Smooth muscle cell (in vitro differentiated cells): ENCODE results near the gene PYGM. TPM values are rescaled to one million over a fixed set of nuclear protein-coding genes. Genes with fewer than 3 reads are reported as not detected.

Experiments
- DNase-seq: peaks from one replicate; lab custom pipeline; 2025; ENCODE audit not compliant: unreplicated experiment; lab: John Stamatoyannopoulos, UW
- H2AFZ ChIP-seq: fragments of 200-600 bp; sonication (generic); 2 replicates; pipeline ENCODE4 v1.6.0; 2016; ENCODE audit warnings: antibody characterized with exemption, low read depth, mild to moderate bottlenecking
- H3F3A ChIP-seq: fragments of 200-600 bp; sonication (generic); 2 replicates; pipeline ENCODE4 v1.6.0; 2017; ENCODE audit warnings: antibody characterized with exemption, low read depth
- H3K27ac ChIP-seq: fragments of 200-600 bp; sonication (generic); 2 replicates; pipeline ENCODE4 v1.5.1; 2016; ENCODE audit warnings: low read depth, mild to moderate bottlenecking
- H3K27me3 ChIP-seq: fragments of 200-600 bp; sonication (generic); 2 replicates; pipeline ENCODE4 v1.6.1; 2016; ENCODE audit warnings: low read depth, mild to moderate bottlenecking
- H3K36me3 ChIP-seq: fragments of 200-600 bp; sonication (generic); 2 replicates; pipeline ENCODE4 v1.5.1; 2016; ENCODE audit warnings: low read depth
- H3K4me1 ChIP-seq: fragments of 200-600 bp; sonication (generic); 2 replicates; pipeline ENCODE4 v1.5.1; 2016; ENCODE audit warnings: low read depth
- H3K4me2 ChIP-seq: fragments of 200-600 bp; sonication (generic); 2 replicates; pipeline ENCODE4 v1.6.0; 2016; ENCODE audit warnings: mild to moderate bottlenecking
- H3K4me3 ChIP-seq: fragments of 200-600 bp; sonication (generic); 2 replicates; pipeline ENCODE4 v1.5.1; 2016; ENCODE audit warnings: mild to moderate bottlenecking
- H3K79me2 ChIP-seq: fragments of 200-600 bp; sonication (generic); 2 replicates; pipeline ENCODE4 v1.6.0; 2016; ENCODE audit warnings: low read depth, mild to moderate bottlenecking
- H3K9ac ChIP-seq: fragments of 200-600 bp; sonication (generic); 2 replicates; pipeline ENCODE4 v1.6.0; 2016; ENCODE audit warnings: low read depth
- H3K9me3 ChIP-seq: fragments of 200-600 bp; sonication (generic); replicated peaks from 2 replicates; pipeline ENCODE4 v1.5.1; 2016; ENCODE audit warnings: low read depth
- H4K20me1 ChIP-seq: fragments of 200-600 bp; sonication (generic); 2 replicates; pipeline ENCODE4 v1.6.0; 2016; ENCODE audit warnings: low read depth
- WGBS: methylation state at CpG from one replicate; pipeline ENCODE4 v1.1.7; 2016; ENCODE audit warnings: low lambda C conversion rate; 5-methylcytosine and 5-hydroxymethylcytosine counted together
- polyA plus RNA-seq: library from polyadenylated mRNA; unstranded; fragments of >200 nt; fragmentation: Nextera tagmentation; extraction: Ambion mirVana; gene quantifications from 2 replicates; pipeline ENCODE4 v1.2.1, GENCODE V29; 2016
- total RNA-seq: library from RNA; depleted of rRNA; stranded (reverse); fragments of >200 nt; gene quantifications from 2 replicates; pipeline ENCODE4 v1.2.3, GENCODE V29; 2014
- TF ChIP-seq, protein P1 (sequence below): fragments of 200-600 bp; sonication (generic); IDR thresholded peaks from 2 replicates; pipeline ENCODE4 v1.5.1; 2017; ENCODE audit warnings: borderline replicate concordance, mild to moderate bottlenecking, antibody characterized with exemption; ENCODE audit not compliant: insufficient read depth, poor library complexity, severe bottlenecking

Gene PYGM
- total and polyA plus RNA-seq, 2 experiments from 2014 or later = 1.1 to 2.2 TPM

DNA sequence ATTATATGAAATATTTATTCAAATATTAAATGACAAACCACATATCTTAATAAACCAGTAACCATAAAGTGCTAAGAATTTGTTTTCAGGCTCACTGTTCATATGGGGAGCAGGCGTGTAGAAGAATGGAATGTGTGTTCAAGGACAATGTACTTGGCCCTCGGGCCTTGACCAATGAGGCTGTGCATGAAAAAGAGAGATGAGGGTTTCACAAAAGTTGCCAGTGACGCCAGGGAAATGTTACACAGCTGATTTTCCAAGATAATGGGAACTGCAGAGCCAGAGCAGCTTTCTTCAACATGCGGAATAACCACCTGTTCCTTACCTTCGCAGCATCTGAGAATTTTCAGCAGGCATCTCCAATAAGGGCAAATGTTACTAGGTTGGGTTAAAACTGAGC lies 14.4 kb upstream of the PYGM start:
- no peak overlapping the region for H3K27ac ChIP-seq
- H3K4me3 ChIP-seq = no peak overlapping the region
- WGBS = 97% methylated on average over 5 of the region's 5 CpGs
- H3K27me3 ChIP-seq = no peaks in the 10 kb centered on the region
- peaks cover 71% of the 10 kb centered on the region for H3K79me2 ChIP-seq
- peaks cover 84% of the 10 kb centered on the region for H4K20me1 ChIP-seq
- peaks cover 34% of the 10 kb centered on the region for H3K36me3 ChIP-seq
- peaks cover 16% of the 10 kb centered on the region for H3K4me1 ChIP-seq
- no peak overlapping the region for H2AFZ ChIP-seq
- H3K9ac ChIP-seq = no peak overlapping the region
- no peak overlapping the region for H3K4me2 ChIP-seq
- no peak for DNase-seq
- TF ChIP-seq, protein P1, sequence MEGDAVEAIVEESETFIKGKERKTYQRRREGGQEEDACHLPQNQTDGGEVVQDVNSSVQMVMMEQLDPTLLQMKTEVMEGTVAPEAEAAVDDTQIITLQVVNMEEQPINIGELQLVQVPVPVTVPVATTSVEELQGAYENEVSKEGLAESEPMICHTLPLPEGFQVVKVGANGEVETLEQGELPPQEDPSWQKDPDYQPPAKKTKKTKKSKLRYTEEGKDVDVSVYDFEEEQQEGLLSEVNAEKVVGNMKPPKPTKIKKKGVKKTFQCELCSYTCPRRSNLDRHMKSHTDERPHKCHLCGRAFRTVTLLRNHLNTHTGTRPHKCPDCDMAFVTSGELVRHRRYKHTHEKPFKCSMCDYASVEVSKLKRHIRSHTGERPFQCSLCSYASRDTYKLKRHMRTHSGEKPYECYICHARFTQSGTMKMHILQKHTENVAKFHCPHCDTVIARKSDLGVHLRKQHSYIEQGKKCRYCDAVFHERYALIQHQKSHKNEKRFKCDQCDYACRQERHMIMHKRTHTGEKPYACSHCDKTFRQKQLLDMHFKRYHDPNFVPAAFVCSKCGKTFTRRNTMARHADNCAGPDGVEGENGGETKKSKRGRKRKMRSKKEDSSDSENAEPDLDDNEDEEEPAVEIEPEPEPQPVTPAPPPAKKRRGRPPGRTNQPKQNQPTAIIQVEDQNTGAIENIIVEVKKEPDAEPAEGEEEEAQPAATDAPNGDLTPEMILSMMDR = no peak
- H3K9me3 ChIP-seq = no peaks in the 10 kb centered on the region
- H3F3A ChIP-seq = peaks cover 57% of the 10 kb centered on the region

DNA sequence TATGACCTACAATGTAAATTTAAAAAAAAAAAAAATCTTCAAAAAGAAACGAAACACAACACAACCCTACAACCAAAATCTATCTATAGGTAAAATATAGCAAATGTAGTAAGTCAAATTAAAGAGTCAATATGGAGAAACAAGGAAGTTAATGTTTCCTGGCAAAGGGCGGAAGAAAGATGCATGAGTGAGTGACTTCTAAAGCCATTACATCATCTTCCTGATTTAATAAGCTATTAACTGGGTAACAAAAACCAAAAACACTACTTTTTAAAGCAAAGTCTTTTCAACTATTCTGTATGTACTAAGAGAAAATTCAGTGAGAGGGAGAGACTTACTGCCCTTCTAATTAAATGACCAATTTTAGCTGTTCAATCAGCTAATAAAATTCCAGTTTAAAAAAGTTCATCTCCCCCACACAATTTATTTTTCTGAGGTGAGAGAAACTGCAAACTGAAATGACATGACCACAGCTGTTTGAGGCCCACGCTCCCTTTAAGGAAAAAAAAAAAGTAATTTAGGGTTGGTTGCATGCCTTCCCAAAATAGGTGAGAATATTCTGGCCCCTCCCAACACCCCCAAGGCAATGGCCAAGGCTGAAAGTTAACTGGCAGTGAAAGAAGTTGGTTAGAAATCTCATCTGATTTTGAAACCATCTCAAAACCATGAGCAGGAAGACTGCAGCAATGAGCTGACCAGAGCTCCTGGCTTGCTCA lies 12.7 kb upstream of the PYGM start:
- peaks cover 68% of the 10 kb centered on the region for H3F3A ChIP-seq
- peaks cover 43% of the 10 kb centered on the region for H3K36me3 ChIP-seq
- TF ChIP-seq, protein P1 = no peak
- DNase-seq = no peak
- H3K4me3 ChIP-seq = no peak overlapping the region
- H4K20me1 ChIP-seq = peaks cover 100% of the 10 kb centered on the region
- WGBS = 87% methylated on average over 3 of the region's 3 CpGs
- H3K27me3 ChIP-seq = no peaks in the 10 kb centered on the region
- H3K79me2 ChIP-seq = peaks cover 71% of the 10 kb centered on the region
- H3K27ac ChIP-seq = no peak overlapping the region
- H3K9me3 ChIP-seq = no peaks in the 10 kb centered on the region
- no peak overlapping the region for H3K4me2 ChIP-seq
- H2AFZ ChIP-seq = no peak overlapping the region
- no peak overlapping the region for H3K9ac ChIP-seq
- H3K4me1 ChIP-seq = peaks cover 16% of the 10 kb centered on the region

DNA sequence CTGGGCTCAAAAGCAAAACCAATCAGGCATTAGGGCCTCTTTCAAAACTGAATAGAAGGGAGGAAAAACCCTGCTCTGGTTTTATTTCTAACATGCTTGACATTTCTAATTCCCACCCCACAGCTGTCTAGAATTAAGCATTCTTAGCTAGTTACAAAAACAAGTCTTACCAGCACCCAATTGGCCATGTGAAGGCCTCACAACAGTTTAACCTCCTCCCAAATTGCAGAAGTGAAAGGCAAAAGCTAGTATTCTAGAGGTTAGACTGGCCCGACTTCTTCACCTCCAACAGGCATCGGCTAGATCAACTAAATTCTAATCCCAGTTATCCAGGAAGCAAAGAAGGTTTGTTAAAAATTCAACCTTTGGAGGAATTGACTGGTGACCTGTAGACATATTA lies 12.1 kb upstream of the PYGM start:
- DNase-seq = no peak
- Histone ChIP-seq H3K4me1 (peaks cover 13% of the 10 kb centered on the region), H3K27ac (no peak overlapping the region), H2AFZ (no peak overlapping the region), H3K9ac (no peak overlapping the region), H3K36me3 (peaks cover 43% of the 10 kb centered on the region), H3K27me3 (no peaks in the 10 kb centered on the region), H3K4me2 (no peak overlapping the region), H3F3A (peaks cover 68% of the 10 kb centered on the region), H3K79me2 (peaks cover 70% of the 10 kb centered on the region), H3K9me3 (no peaks in the 10 kb centered on the region), H4K20me1 (peaks cover 100% of the 10 kb centered on the region), H3K4me3 (no peak overlapping the region)
- 94% methylated on average over 2 of the region's 2 CpGs for WGBS
- TF ChIP-seq, protein P1 = no peak

DNA sequence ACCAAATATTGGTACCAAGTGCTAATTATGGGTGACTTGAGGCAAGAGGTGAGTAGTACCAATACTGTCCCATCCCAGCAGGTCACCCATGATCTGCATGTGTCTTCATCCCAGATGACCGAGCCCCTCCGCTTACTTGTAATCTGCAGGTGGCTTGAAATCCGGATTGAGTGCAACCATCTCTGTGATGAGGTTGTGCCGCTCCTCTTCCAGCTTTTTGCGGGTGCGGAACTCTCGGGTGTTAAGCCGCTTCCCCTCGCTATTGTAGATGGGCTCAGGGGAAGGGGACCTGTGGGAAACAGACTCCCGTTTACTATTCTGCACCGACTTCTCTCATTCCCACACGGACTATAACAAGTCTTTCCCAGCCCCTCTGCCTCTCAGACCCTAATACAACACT lies 10.3 kb upstream of the PYGM start:
- Histone ChIP-seq H3K79me2 (peaks cover 53% of the 10 kb centered on the region), H3K9ac (no peak overlapping the region), H3K27me3 (no peaks in the 10 kb centered on the region), H2AFZ (no peak overlapping the region), H3K4me2 (no peak overlapping the region), H3F3A (peaks cover 68% of the 10 kb centered on the region), H3K4me1 (no peaks in the 10 kb centered on the region), H3K36me3 (peaks cover 29% of the 10 kb centered on the region), H4K20me1 (peaks cover 100% of the 10 kb centered on the region), H3K9me3 (no peaks in the 10 kb centered on the region), H3K27ac (no peak overlapping the region), H3K4me3 (no peak overlapping the region)
- 97% methylated on average over 12 of the region's 12 CpGs for WGBS
- no peak for DNase-seq
- TF ChIP-seq, protein P1 = no peak
